Endothelial cell of umbilical vein (primary cell): ENCODE data around the gene MT1G. TPM values are rescaled to one million over a fixed set of nuclear protein-coding genes. Genes with fewer than 3 reads are reported as not detected.

Experiments
- BruUV-seq: library from RNA; stranded (reverse); fragments of 400-500 nt; replicated peaks from 2 replicates; lab custom pipeline; 2021; lab: Mats Ljungman, UMichigan
- CTCF ChIA-PET: fragments of 300-600, 350-600 bp; sonication (Branson Sonifier 250); formaldehyde crosslinking; loops from one replicate; lab custom pipeline; 2021; ENCODE audit warnings: antibody characterized with exemption, inconsistent platforms; lab: Charles Lee
- POLR2A ChIA-PET: fragments of 300-600, 350-600 bp; sonication (Branson Sonifier 250); formaldehyde crosslinking; loops from one replicate; lab custom pipeline; 2021; ENCODE audit warnings: antibody characterized with exemption, inconsistent platforms; lab: Charles Lee
- DNase-seq: peaks from one replicate; pipeline ENCODE4 v3.0.0-alpha.2; 2011; ENCODE audit warnings: low read depth, low spot score
- FAIRE-seq: peaks from 2 replicates; lab custom pipeline; 2011; peaks lifted over from hg19 to GRCh38; lab: Jason Lieb, UNC
- H2AFZ ChIP-seq: 2 replicates; pipeline ENCODE4 v1.6.0; 2012; ENCODE audit warnings: low read depth, low read length, control low read depth, inconsistent platforms
- H3K27ac ChIP-seq: 2 replicates; pipeline ENCODE4 v1.5.1; 2011; ENCODE audit warnings: low read depth, mild to moderate bottlenecking, control low read depth, low read length, moderate library complexity; ENCODE audit not compliant: insufficient read depth
- H3K27me3 ChIP-seq, 2 experiments: 2 replicates each; pipeline versions ENCODE4 v1.6.0 to v1.6.1; 2011; ENCODE audit warnings: low read length in 2 of 2, mixed read lengths in 1 of 2; ENCODE audit not compliant: control insufficient read depth in 2 of 2, insufficient read depth in 2 of 2
- H3K36me3 ChIP-seq, 2 experiments: 2 replicates in 1 of 2; 3 replicates in 1 of 2; pipeline ENCODE4 v1.5.1; 2011; ENCODE audit warnings: low read length in 2 of 2, mild to moderate bottlenecking in 1 of 2, moderate library complexity in 1 of 2; ENCODE audit not compliant: control insufficient read depth in 2 of 2, insufficient read depth in 2 of 2; ENCODE audit errors: extremely low read depth in 1 of 2
- H3K4me1 ChIP-seq: 3 replicates; pipeline ENCODE4 v1.5.1; 2011; ENCODE audit warnings: mild to moderate bottlenecking, low read length; ENCODE audit not compliant: control insufficient read depth, insufficient read depth; ENCODE audit errors: extremely low read depth
- H3K4me2 ChIP-seq: 2 replicates; pipeline ENCODE4 v1.6.1; 2011; ENCODE audit warnings: low read length, control low read depth, mixed read lengths; ENCODE audit not compliant: insufficient read depth
- H3K4me3 ChIP-seq, 3 experiments: fragments of 200-600 bp in 1 of 3; sonication (generic), shearing (Covaris generic) in 1 of 3; replicated peaks in 1 of 3; 2 replicates each; pipeline ENCODE4 v1.5.1; 2011 to 2016; ENCODE audit warnings: control low read depth in 3 of 3, low read length in 3 of 3, mild to moderate bottlenecking in 2 of 3, inconsistent platforms in 1 of 3, low read depth in 1 of 3, moderate library complexity in 1 of 3; ENCODE audit not compliant: insufficient read depth in 1 of 3
- H3K79me2 ChIP-seq: 2 replicates; pipeline ENCODE4 v1.6.0; 2012; ENCODE audit warnings: low read length, inconsistent platforms; ENCODE audit not compliant: control insufficient read depth, insufficient read depth
- H3K9ac ChIP-seq: replicated peaks from 2 replicates; pipeline ENCODE3; 2011; ENCODE audit warnings: low read length, control low read depth; ENCODE audit not compliant: insufficient read depth; ENCODE audit errors: extremely low read depth
- H3K9me1 ChIP-seq: replicated peaks from 3 replicates; pipeline ENCODE4 v1.6.0; 2011; ENCODE audit warnings: mild to moderate bottlenecking, low read length; ENCODE audit not compliant: control insufficient read depth, insufficient read depth; ENCODE audit errors: extremely low read depth
- H3K9me3 ChIP-seq: replicated peaks from 2 replicates; pipeline ENCODE4 v1.5.1; 2012; ENCODE audit warnings: low read length, inconsistent platforms; ENCODE audit not compliant: control insufficient read depth, insufficient read depth
- H4K20me1 ChIP-seq: replicated peaks from 2 replicates; pipeline ENCODE3; 2011; ENCODE audit warnings: mild to moderate bottlenecking, low read length; ENCODE audit not compliant: control insufficient read depth, insufficient read depth; ENCODE audit errors: extremely low read depth
- EZH2 ChIP-seq: IDR thresholded peaks from 2 replicates; pipeline ENCODE4 v1.6.1; 2012; ENCODE audit warnings: borderline replicate concordance, low read depth, mild to moderate bottlenecking, moderate library complexity, low read length, inconsistent platforms; ENCODE audit not compliant: severe bottlenecking
- JUN ChIP-seq: IDR thresholded peaks from 2 replicates; pipeline ENCODE4 v1.6.1; 2011; ENCODE audit warnings: borderline replicate concordance, low read depth; ENCODE audit not compliant: insufficient read length, insufficient read depth
- POLR2A ChIP-seq: IDR thresholded peaks from 2 replicates; pipeline ENCODE4 v1.6.1; 2012; ENCODE audit warnings: low read depth, mild to moderate bottlenecking, control low read depth, low read length
- POLR2AphosphoS5 ChIP-seq: IDR thresholded peaks from 2 replicates; pipeline ENCODE4 v1.6.1; 2012; ENCODE audit warnings: low read depth, mild to moderate bottlenecking, control low read depth, low read length, moderate library complexity; ENCODE audit not compliant: insufficient read depth
- dilution Hi-C: fragments of 300-500 bp; cut with MboI; formaldehyde crosslinking; loops from one replicate; pipeline ENCODE4 v1.15.0; 2019; ENCODE audit warnings: low sequenced_read_pairs; ENCODE audit not compliant: extremely low pct_ligation_motif_present
- intact Hi-C: fragments of 100-400 bp; cut with micrococcal nuclease; formaldehyde crosslinking; loops from one replicate; pipeline ENCODE4 v1.10.0; 2022
- polyA plus RNA-seq, 4 experiments: library from polyadenylated mRNA; depleted of rRNA in 3 of 4; stranded (reverse) in 3 of 4; unstranded in 1 of 4; fragments of >200 nt; gene quantifications; 2 replicates each; pipeline versions ENCODE4 v1.2.1 to v1.2.3, GENCODE V29; 2011 to 2012; ENCODE audit warnings: missing spikeins in 1 of 4
- total RNA-seq: library from RNA; stranded (reverse); gene quantifications from 2 replicates; pipeline ENCODE4 v1.2.3, GENCODE V29; 2021

Gene MT1G
- total and polyA plus RNA-seq, 2 donors (not counting 3 experiments of a cell fraction or from before 2014, with no cell fraction given) = not detected

DNA sequence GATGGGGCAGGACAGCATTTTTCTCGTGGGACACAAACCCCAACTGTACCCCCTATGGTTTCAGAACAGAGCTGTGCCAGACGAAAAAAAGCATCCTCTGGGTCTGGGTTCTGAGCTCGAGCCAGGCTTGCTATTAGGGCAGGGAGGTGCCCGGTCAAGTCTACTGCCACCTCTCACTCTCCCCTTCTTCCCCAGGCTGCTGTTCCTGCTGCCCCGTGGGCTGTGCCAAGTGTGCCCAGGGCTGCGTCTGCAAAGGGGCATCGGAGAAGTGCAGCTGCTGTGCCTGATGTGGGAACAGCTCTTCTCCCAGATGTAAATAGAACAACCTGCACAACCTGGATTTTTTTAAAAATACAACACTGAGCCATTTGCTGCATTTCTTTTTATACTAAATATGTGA lies 41.2 kb downstream of the MT1G start:
- dilution Hi-C loops = no loop called here
- Histone ChIP-seq H2AFZ (no peak overlapping the region), H3K9me3 (no peaks in the 10 kb centered on the region), H3K36me3 (no peaks in the 10 kb centered on the region), H3K4me3 (peak overlapping the region in 2 of 3 experiments; percentile 2 to 64), H3K9ac (no peak overlapping the region), H3K9me1 (no peaks in the 10 kb centered on the region), H4K20me1 (no peaks in the 10 kb centered on the region), H3K4me2 (peak overlapping the region; percentile 75), H3K27ac (peak overlapping the region; percentile 61), H3K4me1 (peaks cover 12% of the 10 kb centered on the region), H3K79me2 (peaks cover 12% of the 10 kb centered on the region), H3K27me3 (no peaks in the 10 kb centered on the region)
- DNase-seq (no peak), FAIRE-seq (no peak)
- no TSS peak for BruUV-seq
- TF ChIP-seq JUN (no peak), EZH2 (no peak), POLR2AphosphoS5 (no peak)
- ChIA-PET POLR2A (interaction anchor here (0.6 to 3.3 kb wide), 4 partner anchors 9 to 104 kb away, joined by 3 to 51 read pairs (median 12); partner anchors contain the start of gene MT2A), CTCF (interaction anchor here (0.9 to 1.8 kb wide), 8 partner anchors 9 to 45 kb away, joined by 3 to 8 read pairs (median 4); no protein-coding TSS in a partner anchor)
- intact Hi-C loops = loop anchor here (1.0 kb wide), 1 partner anchor 56 kb away; the partner anchor contains the start of gene MT1X

DNA sequence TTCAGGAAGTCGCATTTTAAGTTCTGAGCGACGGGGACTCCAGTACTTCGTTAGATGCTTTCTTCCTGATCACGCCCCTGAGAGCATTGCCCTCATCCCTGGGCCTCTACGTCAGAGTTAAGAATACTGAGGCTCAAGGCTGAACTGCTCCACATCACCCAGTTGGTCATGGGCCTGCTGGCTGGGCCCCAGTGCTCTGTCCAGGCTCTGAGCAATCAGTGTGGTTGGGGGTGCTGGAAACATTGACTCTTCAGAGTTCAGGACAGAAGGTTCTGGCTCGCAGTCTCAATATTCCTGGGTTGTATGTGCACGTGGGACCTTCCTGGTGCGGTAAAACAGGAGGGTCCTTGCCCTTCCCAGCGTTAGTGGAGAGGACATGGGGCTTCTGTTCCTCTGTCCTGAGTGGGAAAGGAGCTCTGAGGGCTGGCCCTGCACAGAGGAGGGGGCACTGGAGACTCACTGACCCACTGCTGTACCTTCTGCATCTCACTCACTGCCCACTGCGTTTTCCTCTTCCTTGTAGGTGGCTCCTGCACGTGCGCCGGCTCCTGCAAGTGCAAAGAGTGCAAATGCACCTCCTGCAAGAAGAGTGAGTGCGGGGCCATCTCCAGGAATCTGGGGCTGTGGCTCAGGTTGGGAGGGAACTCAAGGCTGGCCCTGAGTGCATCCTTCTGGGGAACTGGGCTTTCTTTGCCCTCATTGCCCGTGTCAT lies 41.8 kb downstream of the MT1G start:
- dilution Hi-C loops (no loop called here), intact Hi-C loops (loop anchor here (1.0 kb wide), 2 partner anchors 8 to 19 kb away; no protein-coding TSS in a partner anchor)
- Histone ChIP-seq H3K4me3 (peak overlapping the region; percentile 21 to 74 (median 64)), H3K27me3 (no peaks in the 10 kb centered on the region), H3K79me2 (peaks cover 12% of the 10 kb centered on the region), H3K4me2 (peak overlapping the region; percentile 75), H2AFZ (peak overlapping the region; percentile 90), H3K4me1 (peaks cover 12% of the 10 kb centered on the region), H3K9me1 (no peaks in the 10 kb centered on the region), H3K36me3 (no peaks in the 10 kb centered on the region), H4K20me1 (no peaks in the 10 kb centered on the region), H3K9me3 (no peaks in the 10 kb centered on the region), H3K9ac (peak overlapping the region; percentile 68), H3K27ac (peak overlapping the region; percentile 61)
- TF ChIP-seq POLR2AphosphoS5 (no peak), POLR2A (no peak)
- CTCF ChIA-PET = interaction anchor here (0.9 to 2.5 kb wide), 11 partner anchors 8 to 75 kb away, joined by 3 to 11 read pairs (median 4); partner anchors contain the start of gene MT2A
- no peak for FAIRE-seq
- DNase-seq = no peak
- TSS peak; percentile 94 for BruUV-seq
- POLR2A ChIA-PET = interaction anchor here (0.6 to 3.3 kb wide), 11 partner anchors 8 to 163 kb away, joined by 3 to 51 read pairs (median 4); partner anchors contain the start of gene MT2A
